Measurements from ENCODE around the gene CASZ1.

Gene CASZ1

GRCh38 chr1:10635085-10635896 is 161.2 kb downstream of the CASZ1 start:
- H3K4me3 ChIP-seq (IDR thresholded peaks at IDR 0.05; ENCODE audit: insufficient read depth, low read depth, low read length): no peak overlapping the region
- TF ChIP-seq CTCF (conservative IDR thresholded peaks at IDR 0.05; ENCODE audit: low read depth, low read length): no peak
- no peak overlapping the region for H3K9ac ChIP-seq
- no peaks in the 10 kb centered on the region for H4K20me1 ChIP-seq (ENCODE audit: insufficient read depth)
- no peaks in the 10 kb centered on the region for H3K36me3 ChIP-seq (ENCODE audit: insufficient read depth)
- H3K27me3 ChIP-seq (ENCODE audit: insufficient read depth, low read depth): peaks cover 4% of the 10 kb centered on the region; the same call in 1 of the 2 replicates
- no peak overlapping the region for H3K4me2 ChIP-seq
- no peaks in the 10 kb centered on the region for H3K4me1 ChIP-seq (ENCODE audit: low read depth, poor library complexity, severe bottlenecking)
- no peaks in the 10 kb centered on the region for H3K79me2 ChIP-seq (ENCODE audit: insufficient read depth, low read depth)
- no peak overlapping the region for H2AFZ ChIP-seq (ENCODE audit: low read depth)
- no peak overlapping the region for H3K27ac ChIP-seq

DNA sequence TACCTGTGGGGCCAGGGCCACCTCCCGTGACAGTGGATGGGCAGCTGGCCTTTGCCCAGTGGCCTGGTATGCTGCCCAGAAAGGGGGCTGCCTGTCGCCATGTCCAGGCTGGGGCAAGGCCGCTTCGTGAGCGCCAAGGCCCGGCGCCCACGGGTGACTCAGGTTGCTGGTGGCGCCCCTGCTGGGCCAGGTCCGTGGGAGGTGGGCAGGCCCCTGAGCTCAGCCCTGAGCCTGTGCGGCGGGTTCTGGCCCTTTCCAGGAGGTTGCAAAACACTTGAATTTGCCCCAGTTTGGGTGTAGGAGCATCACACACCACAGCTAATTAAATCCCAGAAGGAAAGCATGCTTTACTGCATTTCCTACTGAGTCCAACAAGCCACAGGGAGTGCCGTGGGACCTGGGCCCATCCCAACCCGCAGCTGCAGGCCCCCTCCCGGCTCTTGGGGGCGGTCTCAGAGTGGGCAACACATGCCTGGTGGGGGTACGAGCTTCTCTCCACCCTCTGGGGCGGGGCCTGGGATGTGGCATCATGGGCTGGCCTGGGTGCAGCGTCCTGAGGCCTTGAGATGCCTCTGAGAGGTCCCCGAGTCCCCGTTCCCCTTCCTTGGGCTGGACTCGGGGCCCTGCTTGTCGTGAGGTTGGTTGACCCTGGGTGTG is 161.9 kb downstream of the CASZ1 start:
- H3K27me3 ChIP-seq (ENCODE audit: insufficient read depth, low read depth): peaks cover 4% of the 10 kb centered on the region; the same call in 1 of the 2 replicates
- no peaks in the 10 kb centered on the region for H3K36me3 ChIP-seq (ENCODE audit: insufficient read depth)
- H2AFZ ChIP-seq (ENCODE audit: low read depth): no peak overlapping the region
- no peaks in the 10 kb centered on the region for H3K4me1 ChIP-seq (ENCODE audit: low read depth, poor library complexity, severe bottlenecking)
- no peak overlapping the region for H3K4me2 ChIP-seq
- TF ChIP-seq CTCF (conservative IDR thresholded peaks at IDR 0.05; ENCODE audit: low read depth, low read length): no peak
- no peak overlapping the region for H3K4me3 ChIP-seq (IDR thresholded peaks at IDR 0.05; ENCODE audit: insufficient read depth, low read depth, low read length)
- H3K79me2 ChIP-seq (ENCODE audit: insufficient read depth, low read depth): no peaks in the 10 kb centered on the region
- H4K20me1 ChIP-seq (ENCODE audit: insufficient read depth): no peaks in the 10 kb centered on the region
- H3K9ac ChIP-seq: no peak overlapping the region
- H3K27ac ChIP-seq: no peak overlapping the region

GRCh38 chr1:10634075-10634427 is 162.4 kb downstream of the CASZ1 start:
- no peaks in the 10 kb centered on the region for H4K20me1 ChIP-seq (ENCODE audit: insufficient read depth)
- H3K4me1 ChIP-seq (ENCODE audit: low read depth, poor library complexity, severe bottlenecking): no peaks in the 10 kb centered on the region
- no peak overlapping the region for H3K27ac ChIP-seq
- no peak overlapping the region for H3K4me2 ChIP-seq
- TF ChIP-seq CTCF (conservative IDR thresholded peaks at IDR 0.05; ENCODE audit: low read depth, low read length): no peak
- no peak overlapping the region for H3K9ac ChIP-seq
- no peak overlapping the region for H2AFZ ChIP-seq (ENCODE audit: low read depth)
- peaks cover 4% of the 10 kb centered on the region; the same call in 1 of the 2 replicates for H3K27me3 ChIP-seq (ENCODE audit: insufficient read depth, low read depth)
- H3K4me3 ChIP-seq (IDR thresholded peaks at IDR 0.05; ENCODE audit: insufficient read depth, low read depth, low read length): no peak overlapping the region
- H3K79me2 ChIP-seq (ENCODE audit: insufficient read depth, low read depth): no peaks in the 10 kb centered on the region
- H3K36me3 ChIP-seq (ENCODE audit: insufficient read depth): no peaks in the 10 kb centered on the region

- no peak overlapping the region for H3K4me2 ChIP-seq
- no peaks in the 10 kb centered on the region for H3K4me1 ChIP-seq (ENCODE audit: low read depth, poor library complexity, severe bottlenecking)
- H3K27me3 ChIP-seq (ENCODE audit: insufficient read depth, low read depth): peaks cover 4% of the 10 kb centered on the region; the same call in 1 of the 2 replicates
- no peak overlapping the region for H3K27ac ChIP-seq
- no peak overlapping the region for H3K9ac ChIP-seq
- no peaks in the 10 kb centered on the region for H4K20me1 ChIP-seq (ENCODE audit: insufficient read depth)
- TF ChIP-seq CTCF (conservative IDR thresholded peaks at IDR 0.05; ENCODE audit: low read depth, low read length): no peak
- no peaks in the 10 kb centered on the region for H3K79me2 ChIP-seq (ENCODE audit: insufficient read depth, low read depth)
- H3K36me3 ChIP-seq (ENCODE audit: insufficient read depth): no peaks in the 10 kb centered on the region
- H2AFZ ChIP-seq (ENCODE audit: low read depth): no peak overlapping the region
- no peak overlapping the region for H3K4me3 ChIP-seq (IDR thresholded peaks at IDR 0.05; ENCODE audit: insufficient read depth, low read depth, low read length)
These were observed 163.0 kb downstream of the CASZ1 start for GRCh38 chr1:10633416-10633815.
